Endothelial cell of umbilical vein (primary cell): Measurements from ENCODE around the gene ZNF672. TPM values are rescaled to one million over a fixed set of nuclear protein-coding genes. Genes with fewer than 3 reads are reported as not detected.
"Not testable (repeated sequence)": the region's sequence is repeated elsewhere in the genome, so short reads cannot be mapped to it uniquely, and the experiment has no call there.

Experiments
- BruUV-seq: library from RNA; stranded (reverse); fragments of 400-500 nt; replicated peaks from 2 replicates; lab custom pipeline; 2021; lab: Mats Ljungman, UMichigan
- CTCF ChIA-PET: fragments of 300-600, 350-600 bp; sonication (Branson Sonifier 250); formaldehyde crosslinking; loops from one replicate; lab custom pipeline; 2021; ENCODE audit warnings: antibody characterized with exemption, inconsistent platforms; lab: Charles Lee
- POLR2A ChIA-PET: fragments of 300-600, 350-600 bp; sonication (Branson Sonifier 250); formaldehyde crosslinking; loops from one replicate; lab custom pipeline; 2021; ENCODE audit warnings: antibody characterized with exemption, inconsistent platforms; lab: Charles Lee
- DNase-seq: peaks from one replicate; pipeline ENCODE4 v3.0.0-alpha.2; 2011; ENCODE audit warnings: low read depth, low spot score
- FAIRE-seq: peaks from 2 replicates; lab custom pipeline; 2011; peaks lifted over from hg19 to GRCh38; lab: Jason Lieb, UNC
- H2AFZ ChIP-seq: 2 replicates; pipeline ENCODE4 v1.6.0; 2012; ENCODE audit warnings: low read depth, low read length, control low read depth, inconsistent platforms
- H3K27ac ChIP-seq: 2 replicates; pipeline ENCODE4 v1.5.1; 2011; ENCODE audit warnings: low read depth, mild to moderate bottlenecking, control low read depth, low read length, moderate library complexity; ENCODE audit not compliant: insufficient read depth
- H3K27me3 ChIP-seq, 2 experiments: 2 replicates each; pipeline versions ENCODE4 v1.6.0 to v1.6.1; 2011; ENCODE audit warnings: low read length in 2 of 2, mixed read lengths in 1 of 2; ENCODE audit not compliant: control insufficient read depth in 2 of 2, insufficient read depth in 2 of 2
- H3K36me3 ChIP-seq, 2 experiments: 2 replicates in 1 of 2; 3 replicates in 1 of 2; pipeline ENCODE4 v1.5.1; 2011; ENCODE audit warnings: low read length in 2 of 2, mild to moderate bottlenecking in 1 of 2, moderate library complexity in 1 of 2; ENCODE audit not compliant: control insufficient read depth in 2 of 2, insufficient read depth in 2 of 2; ENCODE audit errors: extremely low read depth in 1 of 2
- H3K4me1 ChIP-seq: 3 replicates; pipeline ENCODE4 v1.5.1; 2011; ENCODE audit warnings: mild to moderate bottlenecking, low read length; ENCODE audit not compliant: control insufficient read depth, insufficient read depth; ENCODE audit errors: extremely low read depth
- H3K4me2 ChIP-seq: 2 replicates; pipeline ENCODE4 v1.6.1; 2011; ENCODE audit warnings: low read length, control low read depth, mixed read lengths; ENCODE audit not compliant: insufficient read depth
- H3K4me3 ChIP-seq, 3 experiments: fragments of 200-600 bp in 1 of 3; sonication (generic), shearing (Covaris generic) in 1 of 3; replicated peaks in 1 of 3; 2 replicates each; pipeline ENCODE4 v1.5.1; 2011 to 2016; ENCODE audit warnings: control low read depth in 3 of 3, low read length in 3 of 3, mild to moderate bottlenecking in 2 of 3, inconsistent platforms in 1 of 3, low read depth in 1 of 3, moderate library complexity in 1 of 3; ENCODE audit not compliant: insufficient read depth in 1 of 3
- H3K79me2 ChIP-seq: 2 replicates; pipeline ENCODE4 v1.6.0; 2012; ENCODE audit warnings: low read length, inconsistent platforms; ENCODE audit not compliant: control insufficient read depth, insufficient read depth
- H3K9ac ChIP-seq: replicated peaks from 2 replicates; pipeline ENCODE3; 2011; ENCODE audit warnings: low read length, control low read depth; ENCODE audit not compliant: insufficient read depth; ENCODE audit errors: extremely low read depth
- H3K9me1 ChIP-seq: replicated peaks from 3 replicates; pipeline ENCODE4 v1.6.0; 2011; ENCODE audit warnings: mild to moderate bottlenecking, low read length; ENCODE audit not compliant: control insufficient read depth, insufficient read depth; ENCODE audit errors: extremely low read depth
- H3K9me3 ChIP-seq: replicated peaks from 2 replicates; pipeline ENCODE4 v1.5.1; 2012; ENCODE audit warnings: low read length, inconsistent platforms; ENCODE audit not compliant: control insufficient read depth, insufficient read depth
- H4K20me1 ChIP-seq: replicated peaks from 2 replicates; pipeline ENCODE3; 2011; ENCODE audit warnings: mild to moderate bottlenecking, low read length; ENCODE audit not compliant: control insufficient read depth, insufficient read depth; ENCODE audit errors: extremely low read depth
- JUN ChIP-seq: IDR thresholded peaks from 2 replicates; pipeline ENCODE4 v1.6.1; 2011; ENCODE audit warnings: borderline replicate concordance, low read depth; ENCODE audit not compliant: insufficient read length, insufficient read depth
- POLR2A ChIP-seq: IDR thresholded peaks from 2 replicates; pipeline ENCODE4 v1.6.1; 2012; ENCODE audit warnings: low read depth, mild to moderate bottlenecking, control low read depth, low read length
- dilution Hi-C: fragments of 300-500 bp; cut with MboI; formaldehyde crosslinking; loops from one replicate; pipeline ENCODE4 v1.15.0; 2019; ENCODE audit warnings: low sequenced_read_pairs; ENCODE audit not compliant: extremely low pct_ligation_motif_present
- intact Hi-C: fragments of 100-400 bp; cut with micrococcal nuclease; formaldehyde crosslinking; loops from one replicate; pipeline ENCODE4 v1.10.0; 2022
- polyA plus RNA-seq, 4 experiments: library from polyadenylated mRNA; depleted of rRNA in 3 of 4; stranded (reverse) in 3 of 4; unstranded in 1 of 4; fragments of >200 nt; gene quantifications; 2 replicates each; pipeline versions ENCODE4 v1.2.1 to v1.2.3, GENCODE V29; 2011 to 2012; ENCODE audit warnings: missing spikeins in 1 of 4
- total RNA-seq: library from RNA; stranded (reverse); gene quantifications from 2 replicates; pipeline ENCODE4 v1.2.3, GENCODE V29; 2021

The ZNF672 gene
- total and polyA plus RNA-seq, 2 donors (not counting 3 experiments of a cell fraction or from before 2014, with no cell fraction given), result 20.1 to 29.6 TPM

DNA sequence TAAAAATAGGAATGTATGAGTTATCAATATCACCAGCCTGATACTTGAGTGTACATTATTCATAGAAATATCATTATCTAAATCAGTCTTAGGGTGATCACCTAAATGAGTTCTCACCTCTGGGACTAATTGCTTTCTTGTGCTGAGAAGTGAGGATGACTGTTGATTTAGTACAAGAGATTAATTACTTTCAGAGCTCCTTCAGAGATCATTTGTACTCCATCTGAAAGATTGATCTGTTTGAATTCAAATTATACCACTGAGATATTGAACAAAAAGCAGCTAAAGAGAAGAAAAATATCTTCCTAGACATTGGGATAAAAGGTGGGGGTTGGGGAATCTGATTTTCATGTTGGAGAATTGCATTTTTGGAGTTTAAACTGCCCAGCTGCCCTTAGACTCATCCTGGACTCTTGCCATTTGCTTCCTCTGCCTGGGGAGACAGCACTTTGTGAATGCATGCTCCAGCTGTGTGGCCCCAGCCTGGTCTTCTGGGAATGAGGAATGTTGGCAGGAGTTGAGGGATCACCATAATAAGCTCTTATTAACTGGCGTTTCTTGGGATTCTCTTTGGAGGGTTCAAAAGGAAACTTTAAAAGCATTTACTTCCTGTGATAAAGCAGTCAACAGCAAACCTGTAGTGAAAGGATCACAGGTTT lies 48.3 kb downstream of the ZNF672 start:
- Histone ChIP-seq H3K9me1 (no peaks in the 10 kb centered on the region), H3K4me2 (no peak overlapping the region), H3K27me3 (peaks cover 1 to 6% of the 10 kb centered on the region in 2 experiments), H3K9me3 (no peaks in the 10 kb centered on the region), H3K9ac (no peak overlapping the region), H3K27ac (no peak overlapping the region), H2AFZ (no peak overlapping the region), H3K36me3 (no peaks in the 10 kb centered on the region), H3K4me1 (no peaks in the 10 kb centered on the region), H3K79me2 (no peaks in the 10 kb centered on the region), H4K20me1 (no peaks in the 10 kb centered on the region), H3K4me3 (no peak overlapping the region)
- no peak for TF ChIP-seq JUN
- no peak for TF ChIP-seq POLR2A
- ChIA-PET CTCF (no interaction called here), POLR2A (no interaction called here)
- BruUV-seq, result no TSS peak
- dilution Hi-C loops (no loop called here), intact Hi-C loops (no loop called here)
- FAIRE-seq (no peak), DNase-seq (no peak)

- DNase-seq, H3K9ac ChIP-seq, H3K36me3 ChIP-seq, H3K9me3 ChIP-seq, H3K79me2 ChIP-seq, H3K27me3 ChIP-seq, H3K4me1 ChIP-seq, intact Hi-C loops, POLR2A ChIA-PET, H4K20me1 ChIP-seq, H3K4me2 ChIP-seq, FAIRE-seq, dilution Hi-C loops, H3K9me1 ChIP-seq, H3K27ac ChIP-seq, BruUV-seq, H3K4me3 ChIP-seq, H2AFZ ChIP-seq, CTCF ChIA-PET: not testable (repeated sequence)
Measured at GRCh38 chr1:248889914-248890243, 51.9 kb downstream of the ZNF672 start.
